ENCODE measurements around the gene MAST4. TPM values are rescaled to one million over a fixed set of nuclear protein-coding genes. Genes with fewer than 3 reads are reported as not detected.

The MAST4 gene
- total RNA-seq, 2 donors from 2014 or later = 9.5 to 20.8 TPM

GRCh38 chr5:67073045-67073680, 477.0 kb downstream of the MAST4 start:
- TF ChIP-seq, protein P1, sequence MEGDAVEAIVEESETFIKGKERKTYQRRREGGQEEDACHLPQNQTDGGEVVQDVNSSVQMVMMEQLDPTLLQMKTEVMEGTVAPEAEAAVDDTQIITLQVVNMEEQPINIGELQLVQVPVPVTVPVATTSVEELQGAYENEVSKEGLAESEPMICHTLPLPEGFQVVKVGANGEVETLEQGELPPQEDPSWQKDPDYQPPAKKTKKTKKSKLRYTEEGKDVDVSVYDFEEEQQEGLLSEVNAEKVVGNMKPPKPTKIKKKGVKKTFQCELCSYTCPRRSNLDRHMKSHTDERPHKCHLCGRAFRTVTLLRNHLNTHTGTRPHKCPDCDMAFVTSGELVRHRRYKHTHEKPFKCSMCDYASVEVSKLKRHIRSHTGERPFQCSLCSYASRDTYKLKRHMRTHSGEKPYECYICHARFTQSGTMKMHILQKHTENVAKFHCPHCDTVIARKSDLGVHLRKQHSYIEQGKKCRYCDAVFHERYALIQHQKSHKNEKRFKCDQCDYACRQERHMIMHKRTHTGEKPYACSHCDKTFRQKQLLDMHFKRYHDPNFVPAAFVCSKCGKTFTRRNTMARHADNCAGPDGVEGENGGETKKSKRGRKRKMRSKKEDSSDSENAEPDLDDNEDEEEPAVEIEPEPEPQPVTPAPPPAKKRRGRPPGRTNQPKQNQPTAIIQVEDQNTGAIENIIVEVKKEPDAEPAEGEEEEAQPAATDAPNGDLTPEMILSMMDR (IDR thresholded peaks at IDR 0.05) = no peak
- Histone ChIP-seq H3K27me3 (no peaks in the 10 kb centered on the region), H3K4me3 (no peak overlapping the region), H3K4me1 (no peaks in the 10 kb centered on the region), H3K9me3 (no peaks in the 10 kb centered on the region), H3K9ac (ENCODE audit: low read depth in 2 of 2, low read length in 2 of 2) (no peak overlapping the region), H3K27ac (no peak overlapping the region), H3K36me3 (no peaks in the 10 kb centered on the region)
- no peak for DNase-seq
- intact Hi-C loops (cut with DNase I) = no loop called here

DNA sequence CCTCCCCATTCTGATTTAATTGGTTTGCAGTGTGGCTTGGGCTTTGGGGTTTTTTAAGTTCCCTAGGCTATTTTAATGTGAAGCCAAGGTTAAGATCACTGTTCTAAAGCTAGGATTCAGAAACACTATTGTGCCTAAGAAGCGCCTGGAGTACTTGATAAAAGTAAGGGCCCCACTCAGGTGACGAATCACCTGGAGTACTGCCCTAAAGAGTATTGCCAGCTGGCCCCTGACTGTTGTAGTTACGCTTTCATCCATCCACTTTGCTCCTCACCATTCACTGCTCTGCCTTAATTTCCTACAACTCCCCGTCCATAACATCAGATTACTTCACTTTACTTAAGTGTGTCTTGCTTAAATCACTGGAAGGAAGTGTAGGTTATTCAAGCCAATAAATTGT, 481.1 kb downstream of the MAST4 start:
- no peaks in the 10 kb centered on the region for H3K36me3 ChIP-seq
- no peaks in the 10 kb centered on the region for H3K4me1 ChIP-seq
- no peak overlapping the region for H3K27ac ChIP-seq
- H3K9me3 ChIP-seq = no peaks in the 10 kb centered on the region
- intact Hi-C loops (cut with DNase I) = no loop called here
- DNase-seq = no peak
- no peak overlapping the region for H3K4me3 ChIP-seq
- H3K9ac ChIP-seq (ENCODE audit: low read depth in 2 of 2, low read length in 2 of 2) = no peak overlapping the region
- no peaks in the 10 kb centered on the region for H3K27me3 ChIP-seq
- TF ChIP-seq, protein P1 (IDR thresholded peaks at IDR 0.05) = no peak

DNA sequence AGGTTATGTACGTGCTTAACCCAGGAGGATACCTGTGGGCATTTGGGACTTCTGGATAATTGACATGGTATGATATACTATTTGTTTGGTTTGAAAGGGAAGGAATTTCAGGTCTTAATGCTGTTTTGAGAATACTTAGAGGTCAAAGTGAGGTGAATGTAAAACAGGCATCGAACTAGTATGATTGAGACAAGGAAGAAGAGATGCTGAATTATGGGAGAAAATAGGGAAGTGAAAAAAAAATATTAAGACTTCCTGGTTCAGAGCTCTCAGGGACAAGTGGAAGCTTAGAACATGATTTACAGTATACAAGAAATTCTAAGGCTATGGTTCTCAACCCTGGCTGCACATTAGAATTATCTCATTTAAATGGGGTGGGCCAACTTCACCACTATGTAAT, 485.1 kb downstream of the MAST4 start:
- TF ChIP-seq, protein P1 (IDR thresholded peaks at IDR 0.05) = no peak
- no peaks in the 10 kb centered on the region for H3K36me3 ChIP-seq
- intact Hi-C loops (cut with DNase I) = no loop called here
- DNase-seq = no peak
- no peak overlapping the region for H3K9ac ChIP-seq (ENCODE audit: low read depth in 2 of 2, low read length in 2 of 2)
- H3K4me1 ChIP-seq = no peaks in the 10 kb centered on the region
- no peak overlapping the region for H3K4me3 ChIP-seq
- no peaks in the 10 kb centered on the region for H3K9me3 ChIP-seq
- H3K27me3 ChIP-seq = no peaks in the 10 kb centered on the region
- H3K27ac ChIP-seq = no peak overlapping the region

- intact Hi-C loops (cut with DNase I) = no loop called here
- H3K9ac ChIP-seq (ENCODE audit: low read depth in 2 of 2, low read length in 2 of 2) = no peak overlapping the region
- H3K4me3 ChIP-seq = no peak overlapping the region
- no peaks in the 10 kb centered on the region for H3K27me3 ChIP-seq
- no peaks in the 10 kb centered on the region for H3K36me3 ChIP-seq
- H3K4me1 ChIP-seq = no peaks in the 10 kb centered on the region
- no peaks in the 10 kb centered on the region for H3K9me3 ChIP-seq
- TF ChIP-seq, protein P1 (IDR thresholded peaks at IDR 0.05) = no peak
- no peak overlapping the region for H3K27ac ChIP-seq
- no peak for DNase-seq
Measured at GRCh38 chr5:67082941-67083340, 486.7 kb downstream of the MAST4 start.

- intact Hi-C loops (cut with DNase I) = no loop called here
- H3K9ac ChIP-seq (ENCODE audit: low read depth in 2 of 2, low read length in 2 of 2) = no peak overlapping the region
- H3K9me3 ChIP-seq = no peaks in the 10 kb centered on the region
- DNase-seq = no peak
- H3K27ac ChIP-seq = no peak overlapping the region
- no peaks in the 10 kb centered on the region for H3K27me3 ChIP-seq
- H3K36me3 ChIP-seq = no peaks in the 10 kb centered on the region
- H3K4me1 ChIP-seq = no peaks in the 10 kb centered on the region
- TF ChIP-seq, protein P1 (IDR thresholded peaks at IDR 0.05) = no peak
- H3K4me3 ChIP-seq = no peak overlapping the region
Measured at GRCh38 chr5:67085616-67086015, 489.4 kb downstream of the MAST4 start.
